Karpas-422 (cell line): Measurements from ENCODE around the gene SF3B1. TPM values are rescaled to one million over a fixed set of nuclear protein-coding genes. Genes with fewer than 3 reads are reported as not detected.
A peak's percentile ranks its signal among the peaks of the same experiment; 100 is the strongest.
"Not testable (repeated sequence)": the region's sequence is repeated elsewhere in the genome, so short reads cannot be mapped to it uniquely, and the experiment has no call there.

Source experiments
- DNase-seq: peaks from one replicate; pipeline ENCODE4 v3.0.0-alpha.2; 2015
- H2AFZ ChIP-seq: fragments of 200-600 bp; sonication (generic); 2 replicates; pipeline ENCODE4 v1.6.1; 2014; ENCODE audit warnings: antibody characterized with exemption, low read length, mixed read lengths
- H3K27ac ChIP-seq: fragments of 200-600 bp; sonication (generic); 2 replicates; pipeline ENCODE4 v1.5.1; 2014; ENCODE audit warnings: mild to moderate bottlenecking, low read length, moderate library complexity
- H3K27me3 ChIP-seq: fragments of 200-600 bp; sonication (generic); 2 replicates; pipeline ENCODE4 v1.6.1; 2014; ENCODE audit warnings: low read length, mixed read lengths
- H3K36me3 ChIP-seq: fragments of 200-600 bp; sonication (generic); 2 replicates; pipeline ENCODE4 v1.6.1; 2014; ENCODE audit warnings: low read length, mixed read lengths; ENCODE audit not compliant: insufficient read depth
- H3K4me1 ChIP-seq: fragments of 200-600 bp; sonication (generic); 2 replicates; pipeline ENCODE4 v1.6.1; 2014; ENCODE audit warnings: mild to moderate bottlenecking, low read length, mixed read lengths
- H3K4me2 ChIP-seq: fragments of 200-600 bp; sonication (generic); 2 replicates; pipeline ENCODE4 v1.6.1; 2014; ENCODE audit warnings: low read length, low read depth, mild to moderate bottlenecking; ENCODE audit not compliant: poor library complexity, severe bottlenecking
- H3K4me3 ChIP-seq: fragments of 200-600 bp; sonication (generic); 2 replicates; pipeline ENCODE4 v1.5.1; 2014; ENCODE audit warnings: mild to moderate bottlenecking, antibody characterized with exemption, low read length, mixed read lengths
- H3K79me2 ChIP-seq: fragments of 200-600 bp; sonication (generic); 2 replicates; pipeline ENCODE4 v1.6.1; 2014; ENCODE audit warnings: mild to moderate bottlenecking, low read length, mixed read lengths
- H3K9ac ChIP-seq: fragments of 200-600 bp; sonication (generic); 2 replicates; pipeline ENCODE4 v1.6.0; 2014; ENCODE audit warnings: low read length
- H3K9me2 ChIP-seq: fragments of 200-600 bp; sonication (generic), shearing (Covaris generic); replicated peaks from 2 replicates; pipeline ENCODE4 v1.6.0; 2014; ENCODE audit warnings: mild to moderate bottlenecking, low read length, moderate library complexity; ENCODE audit not compliant: insufficient read depth
- H3K9me3 ChIP-seq: fragments of 300-700, 200-600 bp; sonication (generic); 2 replicates; pipeline ENCODE4 v1.6.1; 2014; ENCODE audit warnings: low read length, mixed read lengths
- H4K20me1 ChIP-seq: fragments of 200-600 bp; sonication (generic); 2 replicates; pipeline ENCODE4 v1.6.1; 2014; ENCODE audit warnings: mild to moderate bottlenecking, antibody characterized with exemption, low read length, low read depth; ENCODE audit not compliant: insufficient read depth
- total RNA-seq: library from RNA; depleted of rRNA; stranded (reverse); fragments of >200 nt; shearing (Covaris generic); gene quantifications from 2 replicates; pipeline ENCODE4 v1.2.3, GENCODE V29; 2014; ENCODE audit warnings: low replicate concordance

SF3B1 gene
- total RNA-seq, 1 experiment from 2014 or later = 304 TPM

GRCh38 chr2:197370664-197371063 lies 64.2 kb downstream of the SF3B1 start:
- not testable (repeated sequence) for H3K9ac ChIP-seq, H2AFZ ChIP-seq, H3K4me1 ChIP-seq

DNA sequence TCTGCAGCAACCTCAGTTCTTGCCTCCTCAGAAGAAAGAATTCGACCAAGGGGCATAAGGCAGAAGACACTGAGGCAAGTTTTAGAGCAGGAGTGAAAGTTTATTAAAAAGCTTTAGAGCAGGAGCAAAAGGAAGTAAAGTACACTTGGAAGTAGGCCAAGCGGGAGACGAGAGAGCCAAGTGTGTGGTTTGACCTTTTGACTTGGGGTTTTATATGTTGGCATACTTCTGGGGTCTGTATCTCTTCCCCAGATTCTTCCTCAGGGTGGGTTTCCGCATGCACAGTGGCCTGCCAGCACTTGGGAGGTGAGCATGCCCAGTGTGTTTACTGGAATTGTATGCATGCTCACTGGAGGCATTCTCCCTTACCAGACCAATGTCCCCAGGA lies 64.9 kb downstream of the SF3B1 start:
- no peaks in the 10 kb centered on the region for H3K36me3 ChIP-seq
- H3K9me2 ChIP-seq = no peaks in the 10 kb centered on the region
- no peaks in the 10 kb centered on the region for H3K27me3 ChIP-seq
- H3K79me2 ChIP-seq = no peaks in the 10 kb centered on the region
- H3K4me1 ChIP-seq = no peaks in the 10 kb centered on the region
- H3K4me2 ChIP-seq = no peak overlapping the region
- no peaks in the 10 kb centered on the region for H4K20me1 ChIP-seq
- H2AFZ ChIP-seq = no peak overlapping the region
- H3K9me3 ChIP-seq = no peaks in the 10 kb centered on the region
- H3K4me3 ChIP-seq = no peak overlapping the region
- H3K27ac ChIP-seq = no peak overlapping the region
- no peak overlapping the region for H3K9ac ChIP-seq
- DNase-seq = no peak

More at GRCh38 chr2:197370664-197371063, 64.2 kb downstream of the SF3B1 start:
- not testable (repeated sequence) for H3K9me2 ChIP-seq, DNase-seq, H3K4me3 ChIP-seq, H4K20me1 ChIP-seq, H3K9me3 ChIP-seq, H3K27me3 ChIP-seq, H3K79me2 ChIP-seq, H3K27ac ChIP-seq, H3K36me3 ChIP-seq, H3K4me2 ChIP-seq

GRCh38 chr2:197369228-197369932 lies 65.4 kb downstream of the SF3B1 start:
- Histone ChIP-seq H3K4me3 (no peak overlapping the region), H3K27ac (no peak overlapping the region), H3K4me1 (no peaks in the 10 kb centered on the region), H3K36me3 (no peaks in the 10 kb centered on the region), H3K9ac (no peak overlapping the region), H3K79me2 (no peaks in the 10 kb centered on the region), H4K20me1 (no peaks in the 10 kb centered on the region), H3K9me3 (no peaks in the 10 kb centered on the region), H3K9me2 (no peaks in the 10 kb centered on the region), H3K27me3 (no peaks in the 10 kb centered on the region), H3K4me2 (no peak overlapping the region), H2AFZ (no peak overlapping the region)
- no peak for DNase-seq

GRCh38 chr2:197368412-197368811 lies 66.4 kb downstream of the SF3B1 start:
- Histone ChIP-seq H3K9ac (no peak overlapping the region), H3K4me1 (no peaks in the 10 kb centered on the region), H3K27ac (no peak overlapping the region), H3K27me3 (no peaks in the 10 kb centered on the region), H3K36me3 (no peaks in the 10 kb centered on the region), H4K20me1 (no peaks in the 10 kb centered on the region), H3K79me2 (no peaks in the 10 kb centered on the region), H3K9me3 (no peaks in the 10 kb centered on the region), H2AFZ (no peak overlapping the region), H3K9me2 (no peaks in the 10 kb centered on the region), H3K4me3 (no peak overlapping the region), H3K4me2 (no peak overlapping the region)
- DNase-seq = no peak

- H3K4me2 ChIP-seq = no peak overlapping the region
- no peaks in the 10 kb centered on the region for H3K9me2 ChIP-seq
- no peaks in the 10 kb centered on the region for H3K27me3 ChIP-seq
- H4K20me1 ChIP-seq = no peaks in the 10 kb centered on the region
- no peaks in the 10 kb centered on the region for H3K9me3 ChIP-seq
- no peak for DNase-seq
- H3K27ac ChIP-seq = no peak overlapping the region
- H3K36me3 ChIP-seq = no peaks in the 10 kb centered on the region
- peaks cover 4% of the 10 kb centered on the region; the same call in 1 of the 2 replicates for H3K4me1 ChIP-seq
- no peak overlapping the region for H3K9ac ChIP-seq
- H3K4me3 ChIP-seq = no peak overlapping the region
- no peak overlapping the region for H2AFZ ChIP-seq
- H3K79me2 ChIP-seq = no peaks in the 10 kb centered on the region
Observed at GRCh38 chr2:197363998-197364397, 70.8 kb downstream of the SF3B1 start.

DNA sequence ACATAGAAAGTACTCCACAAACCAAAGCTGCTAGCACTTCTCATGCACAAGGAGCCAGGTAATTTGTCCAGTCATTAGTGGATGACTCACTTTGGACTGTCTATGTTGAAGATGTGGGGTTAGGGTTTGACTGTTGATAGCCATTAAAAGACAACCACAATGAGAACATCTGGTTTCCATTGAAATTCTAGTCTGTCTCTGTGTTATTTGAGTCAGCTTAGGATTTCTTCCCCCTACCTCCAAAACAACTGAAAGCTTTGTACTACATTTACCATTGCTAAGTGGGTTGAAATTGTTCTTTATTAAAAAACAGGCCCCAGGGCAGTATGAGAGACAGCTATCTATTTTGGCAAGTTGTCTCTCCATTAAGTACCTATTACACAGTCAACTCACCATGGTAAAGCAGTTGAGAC lies 74.1 kb downstream of the SF3B1 start:
- DNase-seq = no peak
- peaks cover 11% of the 10 kb centered on the region for H3K4me1 ChIP-seq
- no peak overlapping the region for H3K9ac ChIP-seq
- no peaks in the 10 kb centered on the region for H4K20me1 ChIP-seq
- no peak overlapping the region for H3K4me2 ChIP-seq
- no peak overlapping the region for H3K4me3 ChIP-seq
- no peaks in the 10 kb centered on the region for H3K9me3 ChIP-seq
- peaks cover 1% of the 10 kb centered on the region; the same call in 1 of the 2 replicates for H3K79me2 ChIP-seq
- no peaks in the 10 kb centered on the region for H3K36me3 ChIP-seq
- H3K9me2 ChIP-seq = no peaks in the 10 kb centered on the region
- H2AFZ ChIP-seq = no peak overlapping the region
- H3K27ac ChIP-seq = no peak overlapping the region
- H3K27me3 ChIP-seq = no peaks in the 10 kb centered on the region

DNA sequence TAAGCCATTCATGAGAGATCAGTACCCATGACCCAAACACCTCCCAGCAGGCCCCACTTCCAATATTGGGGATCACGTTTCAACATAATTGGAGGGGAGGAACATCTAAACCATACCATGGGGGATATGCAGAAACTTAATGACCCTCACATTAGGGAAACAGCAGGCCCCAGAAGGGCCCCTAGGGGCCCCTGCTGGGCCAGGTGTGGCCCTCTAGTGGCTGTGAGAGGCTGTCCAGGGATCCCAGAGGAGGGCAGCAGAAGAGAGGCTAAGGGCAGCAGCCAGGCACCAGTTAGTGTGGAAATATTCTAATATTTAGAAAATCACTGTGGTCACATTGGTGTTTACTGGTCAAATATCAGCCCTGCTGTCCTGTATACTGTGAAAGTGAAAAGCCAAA lies 75.0 kb downstream of the SF3B1 start:
- Histone ChIP-seq H3K4me3 (no peak overlapping the region), H3K9me3 (no peaks in the 10 kb centered on the region), H3K4me1 (peaks cover 13% of the 10 kb centered on the region), H3K79me2 (peaks cover 9% of the 10 kb centered on the region), H3K4me2 (no peak overlapping the region), H3K36me3 (no peaks in the 10 kb centered on the region), H3K9ac (no peak overlapping the region), H2AFZ (no peak overlapping the region), H3K27ac (no peak overlapping the region), H3K9me2 (no peaks in the 10 kb centered on the region), H3K27me3 (no peaks in the 10 kb centered on the region), H4K20me1 (no peaks in the 10 kb centered on the region)
- DNase-seq = no peak

DNA sequence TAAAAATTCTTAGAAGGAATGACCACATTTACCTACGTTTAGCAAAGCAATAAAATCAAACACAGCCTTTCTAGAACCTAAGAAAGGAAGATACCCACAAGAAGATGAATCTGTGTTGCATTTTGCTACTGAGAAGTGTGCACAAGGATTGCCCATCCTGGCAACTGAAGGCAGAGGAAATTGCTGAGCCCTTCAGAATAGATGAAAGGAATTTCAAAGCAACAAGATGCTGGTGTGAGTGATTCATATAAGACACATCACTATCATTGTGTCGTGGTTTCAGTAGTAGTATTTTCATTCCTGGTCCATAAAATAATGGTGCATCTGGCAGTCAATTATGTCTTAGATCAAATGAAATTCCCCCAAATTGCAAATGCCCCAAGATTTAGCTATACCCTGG lies 75.9 kb downstream of the SF3B1 start:
- Histone ChIP-seq H3K36me3 (peaks cover 4% of the 10 kb centered on the region; the same call in 1 of the 2 replicates), H4K20me1 (no peaks in the 10 kb centered on the region), H3K4me1 (peaks cover 23% of the 10 kb centered on the region), H3K9ac (no peak overlapping the region), H3K9me2 (no peaks in the 10 kb centered on the region), H3K4me2 (no peak overlapping the region), H2AFZ (peak overlapping the region; percentile 44), H3K4me3 (no peak overlapping the region), H3K27ac (no peak overlapping the region), H3K79me2 (peaks cover 18% of the 10 kb centered on the region), H3K27me3 (no peaks in the 10 kb centered on the region), H3K9me3 (no peaks in the 10 kb centered on the region)
- no peak for DNase-seq
